ENCODE measurements around the gene NIT1. TPM values are rescaled to one million over a fixed set of nuclear protein-coding genes. Genes with fewer than 3 reads are reported as not detected.

NIT1 gene
- total and polyA plus RNA-seq, 10 of the 15 experiments (the other 5 are each of a cell fraction or from before 2014, with no cell fraction given): 19.2 to 54.4 (median 28.3) TPM

GRCh38 chr1:161153682-161154337 is 35.9 kb downstream of the NIT1 start, which contains the start of gene UFC1:
UFC1 (plus strand) TSS chr1:161153978; CDS start chr1:161153998, 20 bp downstream.
- TSS peak; percentile 100 for BruUV-seq (replicated peaks)
- Histone ChIP-seq H3K27me3 (replicated peaks in 1 of 2; ENCODE audit: control insufficient read depth in 2 of 2, insufficient read depth in 2 of 2, low read length in 1 of 2) (no peaks in the 10 kb centered on the region), H4K20me1 (ENCODE audit: control insufficient read depth, insufficient read depth) (no peaks in the 10 kb centered on the region), H3K36me3 (ENCODE audit: control insufficient read depth in 2 of 2, insufficient read depth in 2 of 2, low read length in 1 of 2) (peaks cover 0 to 6% of the 10 kb centered on the region in 2 experiments), H3K9me3 (replicated peaks; ENCODE audit: control insufficient read depth, insufficient read depth, low read length) (no peaks in the 10 kb centered on the region), H3K4me2 (ENCODE audit: control insufficient read depth, insufficient read depth) (peak within 1 kb of the TSS; percentile 77), H2AFZ (ENCODE audit: control insufficient read depth, low read depth, low read length) (peak within 1 kb of the TSS; percentile 99), H3K27ac (ENCODE audit: control insufficient read depth, insufficient read depth) (peak within 1 kb of the TSS; percentile 98), H3K79me2 (ENCODE audit: control insufficient read depth, insufficient read depth, low read length) (peaks cover 16% of the 10 kb centered on the region), H3K9ac (ENCODE audit: control insufficient read depth, insufficient read depth, low read length) (peak within 1 kb of the TSS; percentile 99), H3K4me3 (peak within 1 kb of the TSS; percentile 89), H3K4me1 (ENCODE audit: control insufficient read depth, insufficient read depth, low read length) (peaks cover 10% of the 10 kb centered on the region)
- WGBS (ENCODE audit: insufficient coverage, insufficient replicate concordance, low lambda C conversion rate, missing lambda C conversion rate): under 1% methylated on average over 33 of the region's 33 CpGs
- ChIA-PET SMC1A (ENCODE audit: uncharacterized antibody, unreplicated experiment) (interaction anchor here (0.7 to 1.9 kb wide), 8 partner anchors 12 to 156 kb away, joined by 3 to 8 read pairs (median 4); partner anchors contain the start of genes DEDD, PPOX and TOMM40L), CTCF (interaction anchor here (0.6 to 4.6 kb wide), 5 partner anchors 11 to 108 kb away, joined by 3 to 38 read pairs (median 3); partner anchors contain the start of genes PPOX and USF1), RAD21 (ENCODE audit: unreplicated experiment) (interaction anchor here (1.3 to 1.6 kb wide), 3 partner anchors 12 to 108 kb away, joined by 4 to 6 read pairs (median 4); partner anchors contain the start of genes PPOX, TOMM40L and USF1), POLR2A (interaction anchor here (0.7 to 2.0 kb wide), 11 partner anchors 14 to 470 kb away, joined by 3 to 16 read pairs (median 6); partner anchors contain the start of genes ARHGAP30, DEDD and TOMM40L)
- DNase-seq (ENCODE audit: low read depth, low spot score): peak; percentile 83
- ATAC-seq: peak; percentile 98
- intact Hi-C loops (cut with micrococcal nuclease; ENCODE audit: unreplicated experiment): no loop called here
- in situ Hi-C loops (cut with MboI): no loop called here
- peak; percentile 86 for FAIRE-seq
- TF ChIP-seq PBX3 (IDR thresholded peaks at IDR 0.05; ENCODE audit: insufficient replicate concordance, low read depth, low read length): no peak
- TF ChIP-seq STAT3 (IDR thresholded peaks at IDR 0.05; ENCODE audit: low read depth, low read length): no peak
- TF ChIP-seq MXI1 (IDR thresholded peaks at IDR 0.05; ENCODE audit: low read depth, low read length): no peak; the same call in 1 of the 2 replicates
- 0 out of 4 replicates have a peak, but pooled peaks of 1 of the 2 experiments have one; percentile 10 for TF ChIP-seq IKZF2 (IDR thresholded peaks at IDR 0.05)
- TF ChIP-seq NR2C2 (IDR thresholded peaks at IDR 0.05; ENCODE audit: borderline replicate concordance, control insufficient read depth, insufficient read length, low read depth): no peak
- TF ChIP-seq ZNF687 (IDR thresholded peaks at IDR 0.05): peak; percentile 43; the same call in 1 of the 2 replicates
- no peak for TF ChIP-seq CBX5 (IDR thresholded peaks at IDR 0.05; ENCODE audit: low read depth)
- TF ChIP-seq ZNF24 (IDR thresholded peaks at IDR 0.05): no peak
- TF ChIP-seq MEF2B (IDR thresholded peaks at IDR 0.05; ENCODE audit: partially characterized antibody, poor library complexity, severe bottlenecking): no peak
- no peak for TF ChIP-seq PRDM15 (CRISPR knock-in tag; IDR thresholded peaks at IDR 0.05)
- no peak for TF ChIP-seq JUND (IDR thresholded peaks at IDR 0.05; ENCODE audit: low read depth, low read length)
- peak in 1 of 2 experiments; percentile 41; a peak in 1 of 4 replicates for TF ChIP-seq SRF (IDR thresholded peaks at IDR 0.05; ENCODE audit: low read depth in 2 of 2, low read length in 2 of 2)
- TF ChIP-seq SMARCA5 (IDR thresholded peaks at IDR 0.05): no peak

Measured in GM12878 (cell line).